ENCODE data around the gene TMEM175. TPM values are rescaled to one million over a fixed set of nuclear protein-coding genes. Genes with fewer than 3 reads are reported as not detected.
A peak's percentile ranks its signal among the peaks of the same experiment; 100 is the strongest.

The TMEM175 gene
- total RNA-seq, 1 donor from 2014 or later = 56.5 TPM

DNA sequence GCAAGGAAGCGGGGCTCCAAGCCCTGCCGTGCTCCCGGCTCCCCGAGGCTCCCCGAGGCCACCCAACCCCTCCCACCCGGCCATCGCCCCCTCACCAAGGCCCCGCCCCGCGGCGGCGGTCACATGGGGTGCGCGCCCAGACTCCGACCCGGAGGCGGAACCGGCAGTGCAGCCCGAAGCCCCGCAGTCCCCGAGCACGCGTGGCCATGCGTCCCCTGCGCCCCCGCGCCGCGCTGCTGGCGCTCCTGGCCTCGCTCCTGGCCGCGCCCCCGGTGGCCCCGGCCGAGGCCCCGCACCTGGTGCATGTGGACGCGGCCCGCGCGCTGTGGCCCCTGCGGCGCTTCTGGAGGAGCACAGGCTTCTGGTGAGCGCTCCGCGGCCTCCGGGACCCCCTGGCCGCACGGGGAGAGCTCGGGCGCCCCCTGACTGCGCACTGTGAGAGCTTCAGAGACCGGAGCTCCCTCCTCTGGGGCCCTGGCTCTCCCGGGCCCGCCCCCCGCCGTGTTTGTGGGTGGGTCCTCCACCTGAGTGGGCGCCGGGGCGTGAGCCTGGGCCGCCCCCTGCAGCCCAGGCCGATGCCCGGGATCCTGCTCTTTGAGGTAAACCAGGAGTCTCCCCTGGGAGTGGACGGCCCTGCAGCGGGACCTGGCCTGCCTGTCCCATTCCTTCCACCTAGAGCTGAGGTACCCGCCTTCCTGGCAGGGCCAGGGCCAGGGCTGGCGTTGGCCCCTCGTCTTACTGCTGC lies 54.8 kb downstream of the TMEM175 start, which contains the start of gene IDUA:
Gene IDUA, plus strand, starts transcription at position 166 of the 745 bp plus-strand sequence. Its CDS starts 41 bp downstream, at position 207.
- no peaks in the 10 kb centered on the region for H3K9me3 ChIP-seq
- TF ChIP-seq POLR2AphosphoS5 (IDR thresholded peaks at IDR 0.05; ENCODE audit: insufficient read depth in 1 of 2, low read depth in 1 of 2) (peak in 1 of 2 donors; percentile 40), POLR2A (IDR thresholded peaks at IDR 0.05) (no peak), CTCF (IDR thresholded peaks at IDR 0.05) (peak in 2 of 3 experiments; percentile 14 to 29)
- H3K27me3 ChIP-seq = no peaks in the 10 kb centered on the region
- H3K27ac ChIP-seq = peak within 1 kb of the TSS; percentile 60
- H3K4me1 ChIP-seq = peaks cover 32% of the 10 kb centered on the region
- H3K4me3 ChIP-seq = peak within 1 kb of the TSS; percentile 64 to 74
- no peak for DNase-seq (ENCODE audit: extremely low spot score in 2 of 2)
- intact Hi-C loops (cut with DNase I) = no loop called here
- no peaks in the 10 kb centered on the region for H3K36me3 ChIP-seq

DNA sequence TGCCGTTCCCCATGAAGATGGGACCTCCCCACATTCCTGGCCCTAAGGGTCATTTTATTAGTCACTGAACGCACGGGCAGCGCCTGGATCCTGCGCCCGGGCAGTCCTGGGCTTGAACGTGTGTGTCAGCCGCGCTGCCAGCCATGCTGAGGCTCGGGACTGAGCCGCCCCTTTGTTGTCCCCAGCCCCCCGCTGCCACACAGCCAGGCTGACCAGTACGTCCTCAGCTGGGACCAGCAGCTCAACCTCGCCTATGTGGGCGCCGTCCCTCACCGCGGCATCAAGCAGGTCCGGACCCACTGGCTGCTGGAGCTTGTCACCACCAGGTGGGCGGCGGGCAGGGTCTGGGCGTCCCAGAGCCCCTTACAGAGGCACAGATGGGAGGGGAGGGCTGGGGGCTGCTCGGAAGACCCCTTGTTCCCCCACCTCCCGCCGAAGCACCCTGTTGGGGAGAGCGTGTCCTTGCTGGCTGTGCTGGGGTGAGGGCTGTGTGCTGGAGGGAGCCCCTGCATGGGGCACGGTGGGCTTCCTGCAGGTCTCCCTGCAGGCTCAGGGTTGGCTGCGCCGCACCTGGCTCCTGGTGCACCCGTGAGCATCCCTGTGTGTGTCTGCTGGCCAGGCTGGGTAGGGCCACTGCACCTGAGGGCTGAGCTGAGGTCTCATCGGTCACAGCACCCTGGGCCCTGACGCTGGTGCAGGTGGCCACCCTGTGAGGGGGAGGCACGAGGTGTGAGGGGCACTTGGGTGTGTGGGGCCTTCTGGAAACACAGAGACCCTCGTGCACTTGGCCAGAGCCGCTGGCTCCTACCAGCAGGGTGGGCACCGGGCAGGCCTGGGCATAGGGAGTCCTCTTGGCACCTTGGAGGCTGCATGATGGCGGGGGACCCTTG lies 55.6 kb downstream of the TMEM175 start:
- Histone ChIP-seq H3K4me3 (peak overlapping the region; percentile 64 to 74), H3K9me3 (no peaks in the 10 kb centered on the region), H3K27ac (peak overlapping the region; percentile 47), H3K27me3 (no peaks in the 10 kb centered on the region), H3K4me1 (peaks cover 32% of the 10 kb centered on the region), H3K36me3 (no peaks in the 10 kb centered on the region)
- intact Hi-C loops (cut with DNase I) = no loop called here
- TF ChIP-seq POLR2AphosphoS5 (IDR thresholded peaks at IDR 0.05; ENCODE audit: insufficient read depth in 1 of 2, low read depth in 1 of 2) (no peak), CTCF (IDR thresholded peaks at IDR 0.05) (no peak), POLR2A (IDR thresholded peaks at IDR 0.05) (no peak)
- DNase-seq (ENCODE audit: extremely low spot score in 2 of 2) = no peak

DNA sequence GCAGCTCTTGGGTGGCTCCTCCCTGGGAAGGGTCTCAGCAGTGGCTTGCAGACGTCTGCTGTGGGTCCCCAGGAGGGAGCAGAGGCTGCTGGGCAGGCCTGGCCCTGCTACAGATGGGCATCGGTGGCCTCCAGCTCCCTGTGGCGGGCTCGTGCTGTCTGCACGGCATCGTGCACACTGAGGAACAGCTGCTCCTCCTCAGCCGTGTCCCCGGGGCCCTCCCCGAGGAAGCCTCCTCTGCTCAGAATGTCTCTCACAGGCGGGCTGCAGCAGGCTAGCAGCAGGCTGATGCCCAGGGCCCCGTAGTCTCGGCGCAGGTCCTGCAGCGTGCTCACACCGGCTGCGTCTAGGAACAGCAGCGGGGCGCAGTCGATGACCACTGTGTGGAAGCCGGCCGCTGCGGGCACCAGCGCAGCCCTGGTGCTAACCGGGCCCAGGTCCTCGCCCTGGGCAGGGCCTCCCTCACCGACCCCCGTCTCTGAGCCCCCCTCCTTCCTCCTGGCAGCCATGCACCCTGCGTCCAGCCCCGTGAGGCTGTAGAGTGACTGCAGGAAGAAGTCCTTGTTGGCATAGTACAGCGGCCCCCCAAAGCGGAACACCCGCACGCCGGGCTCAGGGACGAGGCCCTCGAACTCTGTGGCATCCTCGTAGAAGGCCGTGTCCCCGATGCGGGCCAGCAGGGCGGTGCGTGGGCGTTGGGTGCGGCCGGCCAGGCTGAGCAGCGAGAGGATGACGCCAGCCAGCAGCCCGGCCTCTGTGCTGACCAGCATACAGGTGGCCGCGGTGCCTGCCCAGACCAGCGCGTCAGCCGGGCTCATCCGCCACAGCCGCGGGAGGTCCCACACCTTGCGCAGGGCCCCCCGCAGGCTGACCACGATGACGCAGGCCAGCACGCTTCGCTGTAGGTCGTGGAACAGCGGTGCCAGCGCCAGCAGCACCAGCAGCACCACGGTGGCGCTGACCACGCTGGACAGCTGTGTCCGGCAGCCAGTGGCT lies 56.8 kb downstream of the TMEM175 start:
- intact Hi-C loops (cut with DNase I) = no loop called here
- DNase-seq (ENCODE audit: extremely low spot score in 2 of 2) = no peak
- Histone ChIP-seq H3K9me3 (no peaks in the 10 kb centered on the region), H3K27me3 (no peaks in the 10 kb centered on the region), H3K36me3 (no peaks in the 10 kb centered on the region), H3K4me1 (peaks cover 32% of the 10 kb centered on the region), H3K4me3 (no peak overlapping the region), H3K27ac (no peak overlapping the region)
- TF ChIP-seq CTCF (IDR thresholded peaks at IDR 0.05) (no peak), POLR2AphosphoS5 (IDR thresholded peaks at IDR 0.05; ENCODE audit: insufficient read depth in 1 of 2, low read depth in 1 of 2) (no peak), POLR2A (IDR thresholded peaks at IDR 0.05) (no peak)

- Histone ChIP-seq H3K27me3 (no peaks in the 10 kb centered on the region), H3K4me1 (peaks cover 29% of the 10 kb centered on the region), H3K36me3 (no peaks in the 10 kb centered on the region), H3K9me3 (no peaks in the 10 kb centered on the region), H3K4me3 (no peak overlapping the region), H3K27ac (no peak overlapping the region)
- TF ChIP-seq POLR2AphosphoS5 (IDR thresholded peaks at IDR 0.05; ENCODE audit: insufficient read depth in 1 of 2, low read depth in 1 of 2) = no peak
- TF ChIP-seq POLR2A (IDR thresholded peaks at IDR 0.05) = no peak
- no peak for TF ChIP-seq CTCF (IDR thresholded peaks at IDR 0.05)
- intact Hi-C loops (cut with DNase I) = no loop called here
- DNase-seq (ENCODE audit: extremely low spot score in 2 of 2) = no peak
Observed at GRCh38 chr4:989722-990471, 57.6 kb downstream of the TMEM175 start.

Measured in vagina (tissue), 2 donors.